H1 (cell line): Measurements from ENCODE around the gene MEN1. TPM values are rescaled to one million over a fixed set of nuclear protein-coding genes. Genes with fewer than 3 reads are reported as not detected.
A peak's percentile ranks its signal among the peaks of the same experiment; 100 is the strongest.
"Not testable (repeated sequence)": the region's sequence is repeated elsewhere in the genome, so short reads cannot be mapped to it uniquely, and the experiment has no call there.

ENCODE experiments used
- CTCF ChIA-PET: fragments of 300-600 bp; sonication (Branson Sonifier 250); formaldehyde crosslinking; loops from one replicate; lab custom pipeline; 2021; ENCODE audit not compliant: partially characterized antibody; lab: Charles Lee
- POLR2A ChIA-PET: fragments of 300-600 bp; sonication (Branson Sonifier 250); formaldehyde crosslinking; loops from one replicate; lab custom pipeline; 2021; ENCODE audit warnings: inconsistent platforms; ENCODE audit not compliant: partially characterized antibody; lab: Charles Lee
- DNase-seq, 2 experiments: peaks; one replicate each; pipeline versions ENCODE4 v3.0.0 to v3.0.0-alpha.2; 2010 to 2022; ENCODE audit warnings: low spot score in 2 of 2, low read depth in 1 of 2, mixed read lengths in 1 of 2
- FAIRE-seq: peaks from 2 replicates; lab custom pipeline; 2011; peaks lifted over from hg19 to GRCh38; lab: Jason Lieb, UNC
- H2AFZ ChIP-seq: 2 replicates; pipeline ENCODE4 v1.8.1; 2012; ENCODE audit warnings: low read length, inconsistent platforms
- H2AK5ac ChIP-seq: 2 replicates; pipeline ENCODE4 v1.6.1; 2013; ENCODE audit warnings: low read depth, low read length
- H2BK120ac ChIP-seq: replicated peaks from 2 replicates; pipeline ENCODE3; 2013; ENCODE audit warnings: low read depth, low read length, inconsistent platforms
- H2BK12ac ChIP-seq: 2 replicates; pipeline ENCODE4 v1.6.1; 2013; ENCODE audit warnings: low read depth, low read length
- H2BK15ac ChIP-seq: 2 replicates; pipeline ENCODE4 v1.6.1; 2013; ENCODE audit warnings: low read length
- H2BK20ac ChIP-seq: 2 replicates; pipeline ENCODE4 v1.6.1; 2013; ENCODE audit warnings: low read length
- H2BK5ac ChIP-seq: 2 replicates; pipeline ENCODE4 v1.6.1; 2013; ENCODE audit warnings: low read depth, low read length
- H3K14ac ChIP-seq: 2 replicates; pipeline ENCODE4 v1.6.1; 2013; ENCODE audit warnings: inconsistent platforms; ENCODE audit not compliant: insufficient read length
- H3K18ac ChIP-seq: 2 replicates; pipeline ENCODE4 v1.6.1; 2013; ENCODE audit warnings: low read length; ENCODE audit errors: extremely low read depth
- H3K23ac ChIP-seq: 2 replicates; pipeline ENCODE4 v1.6.1; 2013; ENCODE audit warnings: inconsistent platforms; ENCODE audit not compliant: insufficient read length
- H3K23me2 ChIP-seq: 2 replicates; pipeline ENCODE4 v1.6.1; 2013; ENCODE audit warnings: low read depth, low read length
- H3K27ac ChIP-seq: 2 replicates; pipeline ENCODE4 v1.6.1; 2011; ENCODE audit warnings: low read depth, low read length, inconsistent platforms
- H3K27me3 ChIP-seq, 4 experiments: replicated peaks in 1 of 4; 1 replicate in 1 of 4; 2 replicates in 3 of 4; pipeline versions ENCODE4 v1.6.1 to v1.8.1; 2011 to 2013; ENCODE audit warnings: low read length in 3 of 4, mild to moderate bottlenecking in 3 of 4, inconsistent platforms in 2 of 4, mixed read lengths in 2 of 4, moderate library complexity in 1 of 4; ENCODE audit not compliant: control insufficient read depth in 3 of 4, insufficient read depth in 3 of 4; ENCODE audit errors: extremely low read depth in 1 of 4
- H3K36me3 ChIP-seq, 4 experiments: 2 replicates each; pipeline versions ENCODE4 v1.6.1 to v1.8.1; 2011 to 2013; ENCODE audit warnings: mild to moderate bottlenecking in 4 of 4, low read length in 3 of 4, moderate library complexity in 2 of 4, control low read depth in 1 of 4, inconsistent platforms in 1 of 4; ENCODE audit not compliant: insufficient read depth in 4 of 4, control insufficient read depth in 2 of 4
- H3K4ac ChIP-seq: replicated peaks from 2 replicates; pipeline ENCODE3; 2013; ENCODE audit warnings: low read length, low read depth, mixed read lengths, inconsistent platforms; ENCODE audit not compliant: insufficient read length
- H3K4me1 ChIP-seq, 4 experiments: replicated peaks in 1 of 4; 1 replicate in 1 of 4; 2 replicates in 3 of 4; pipeline versions ENCODE4 v1.6.1 to v1.8.1; 2011 to 2013; ENCODE audit warnings: low read length in 3 of 4, inconsistent platforms in 2 of 4, mixed read lengths in 1 of 4; ENCODE audit not compliant: insufficient read depth in 4 of 4, control insufficient read depth in 3 of 4
- H3K4me2 ChIP-seq, 2 experiments: 2 replicates each; pipeline versions ENCODE4 v1.6.1 to v1.8.1; 2011 to 2013; ENCODE audit warnings: low read depth in 2 of 2, low read length in 2 of 2, control low read depth in 1 of 2, inconsistent platforms in 1 of 2, mild to moderate bottlenecking in 1 of 2; ENCODE audit not compliant: insufficient read depth in 1 of 2
- H3K4me3 ChIP-seq, 4 experiments: fragments of 200-600, 300-600 bp in 1 of 4; sonication (generic), shearing (Covaris generic), sonication (Bioruptor Twin) in 1 of 4; 2 replicates each; pipeline versions ENCODE4 v1.5.1 to v1.8.1; 2011 to 2016; ENCODE audit warnings: low read length in 4 of 4, low read depth in 3 of 4, control low read depth in 2 of 4, inconsistent platforms in 2 of 4, mild to moderate bottlenecking in 2 of 4, mixed read lengths in 1 of 4, moderate library complexity in 1 of 4; ENCODE audit not compliant: insufficient read depth in 2 of 4; ENCODE audit errors: extremely low read depth in 1 of 4
- H3K56ac ChIP-seq: replicated peaks from 2 replicates; pipeline ENCODE3; 2013; ENCODE audit warnings: low read depth, mild to moderate bottlenecking, mixed read lengths, low read length, inconsistent platforms; ENCODE audit not compliant: insufficient read length
- H3K79me1 ChIP-seq: 2 replicates; pipeline ENCODE4 v1.6.1; 2013; ENCODE audit warnings: low read depth, low read length, control low read depth
- H3K79me2 ChIP-seq, 2 experiments: 2 replicates each; pipeline versions ENCODE4 v1.6.1 to v1.8.1; 2012 to 2013; ENCODE audit warnings: low read length in 2 of 2, mild to moderate bottlenecking in 2 of 2, inconsistent platforms in 1 of 2; ENCODE audit not compliant: insufficient read depth in 2 of 2, control insufficient read depth in 1 of 2
- H3K9ac ChIP-seq, 4 experiments: replicated peaks in 1 of 4; 1 replicate in 1 of 4; 2 replicates in 3 of 4; pipeline versions ENCODE4 v1.6.1 to v1.8.1; 2011 to 2013; ENCODE audit warnings: low read depth in 3 of 4, low read length in 3 of 4, control low read depth in 2 of 4, mild to moderate bottlenecking in 2 of 4, moderate library complexity in 2 of 4, inconsistent platforms in 1 of 4; ENCODE audit errors: extremely low read depth in 1 of 4
- H3K9me3 ChIP-seq, 2 experiments: 2 replicates each; pipeline versions ENCODE4 v1.6.1 to v1.8.1; 2012 to 2013; ENCODE audit warnings: mild to moderate bottlenecking in 2 of 2, moderate library complexity in 2 of 2, control low read depth in 1 of 2, inconsistent platforms in 1 of 2, low read depth in 1 of 2, low read length in 1 of 2, mixed read lengths in 1 of 2; ENCODE audit not compliant: insufficient read depth in 2 of 2
- H4K20me1 ChIP-seq, 2 experiments: replicated peaks in 1 of 2; 2 replicates each; pipeline versions ENCODE3 to v1.8.1; 2011 to 2013; ENCODE audit warnings: inconsistent platforms in 2 of 2, low read length in 2 of 2, mild to moderate bottlenecking in 1 of 2; ENCODE audit not compliant: insufficient read depth in 2 of 2, control insufficient read depth in 1 of 2
- H4K5ac ChIP-seq: 2 replicates; pipeline ENCODE4 v1.6.1; 2013; ENCODE audit warnings: low read length, low read depth, mixed read lengths, inconsistent platforms; ENCODE audit not compliant: insufficient read length
- H4K8ac ChIP-seq: 2 replicates; pipeline ENCODE4 v1.8.0; 2013; ENCODE audit warnings: mild to moderate bottlenecking, moderate library complexity, low read length, inconsistent platforms; ENCODE audit not compliant: insufficient read depth; ENCODE audit errors: extremely low read depth
- H4K91ac ChIP-seq: replicated peaks from 2 replicates; pipeline ENCODE3; 2013; ENCODE audit warnings: low read length, mixed read lengths, inconsistent platforms; ENCODE audit not compliant: insufficient read length
- whole genome bisulfite sequencing, 2 experiments: shearing (Covaris generic) in 1 of 2; methylation state at CpG; one replicate each; pipeline versions ENCODE4 v1.1.6 to v1.1.7; 2013 to 2015; ENCODE audit warnings: low lambda C conversion rate in 2 of 2, mixed read lengths in 2 of 2, inconsistent platforms in 1 of 2, low coverage in 1 of 2, missing lambda C conversion rate in 1 of 2; ENCODE audit not compliant: insufficient replicate concordance in 2 of 2, insufficient coverage in 1 of 2, insufficient read length in 1 of 2; ENCODE audit errors: extremely low coverage in 1 of 2, missing lambda C conversion rate in 1 of 2; 5-methylcytosine and 5-hydroxymethylcytosine counted together
- polyA plus RNA-seq, 7 experiments: library from polyadenylated mRNA; depleted of rRNA in 3 of 7; stranded (reverse) in 5 of 7; unstranded in 2 of 7; fragments of >200 nt in 5 of 7; fragments of 200-250 nt in 2 of 7; gene quantifications; 1 replicate in 5 of 7; 2 replicates in 1 of 7; 4 replicates in 1 of 7; pipeline versions ENCODE4 v1.2.1 to v1.2.3, GENCODE V29; 2011 to 2013; ENCODE audit warnings: missing spikeins in 2 of 7, mixed read lengths in 2 of 7
- total RNA-seq: library from RNA; stranded (reverse); fragmentation: NEBNext Ultra II Directional; extraction: Animal tissue kit (Norgen Biotek cat#: 25700); gene quantifications from 2 replicates; pipeline ENCODE4 v1.2.1, GENCODE V29; 2021

Gene MEN1
- total and polyA plus RNA-seq, 2 of the 8 experiments (the other 6 are each of a cell fraction or from before 2014, with no cell fraction given), result 47.2 to 56.3 TPM

DNA sequence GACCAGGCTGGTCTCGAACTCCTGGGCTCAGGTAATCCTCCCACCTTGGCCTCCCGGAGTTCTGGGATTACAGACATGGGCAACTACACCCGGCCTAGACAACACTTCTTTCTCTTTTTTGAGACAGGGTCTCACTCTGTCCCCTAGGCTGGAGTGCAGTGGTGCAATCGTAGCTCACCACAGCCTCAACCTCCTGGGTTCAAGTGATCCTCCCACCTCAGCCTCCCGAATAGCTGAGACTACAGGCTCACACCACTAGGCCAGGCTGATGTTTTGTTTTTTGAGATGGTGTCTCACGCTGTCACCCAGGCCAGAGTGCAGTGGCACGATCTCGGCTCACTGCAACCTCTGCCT lies 35.4 kb upstream of the MEN1 start:
- H3K23ac ChIP-seq, H2BK120ac ChIP-seq, H3K23me2 ChIP-seq, H3K9ac ChIP-seq, H3K14ac ChIP-seq, H3K4me2 ChIP-seq, H3K4me3 ChIP-seq, H3K4ac ChIP-seq, H2BK20ac ChIP-seq, H3K27ac ChIP-seq, H2BK5ac ChIP-seq, FAIRE-seq, H4K91ac ChIP-seq, H4K20me1 ChIP-seq, H3K79me2 ChIP-seq, DNase-seq, H3K9me3 ChIP-seq, H2AFZ ChIP-seq, H3K79me1 ChIP-seq, H2BK15ac ChIP-seq, H4K5ac ChIP-seq, H3K56ac ChIP-seq, H2AK5ac ChIP-seq, H3K36me3 ChIP-seq, H3K18ac ChIP-seq, H3K27me3 ChIP-seq, H4K8ac ChIP-seq: not testable (repeated sequence)
- 87% methylated on average over 8 of the region's 8 CpGs; no CpG with 5 or more reads in 1 of the 2 experiments for WGBS, 2 experiments
- peaks cover 0 to 35% (median 23%) of the 10 kb centered on the region in 4 experiments; a peak in 6 of 7 replicates for H3K4me1 ChIP-seq
- ChIA-PET POLR2A (interaction anchor here (25.7 kb wide), 1 partner anchor 39 kb away, joined by 408 read pairs; the partner anchor contains the start of gene EHD1), CTCF (interaction anchor here (0.6 to 32.3 kb wide), 13 partner anchors 16 to 493 kb away, joined by 3 to 1058 read pairs (median 10); partner anchors contain the start of genes ARL2, BATF2, EHD1 and MEN1)
- peak overlapping the region; percentile 50; the same call in 1 of the 2 replicates for H2BK12ac ChIP-seq
